Thymus (tissue), 14 donors: ENCODE results near the gene PTPRCAP. TPM values are rescaled to one million over a fixed set of nuclear protein-coding genes. Genes with fewer than 3 reads are reported as not detected.
"Not testable (repeated sequence)": the region's sequence is repeated elsewhere in the genome, so short reads cannot be mapped to it uniquely, and the experiment has no call there.

ENCODE experiments used
- DNase-seq, 9 donors: peaks; one replicate each; pipeline ENCODE4 v3.0.0-alpha.2; 2013; ENCODE audit warnings: low spot score in 9 of 9, low read depth in 6 of 9, missing footprints in 1 of 9
- H3K27ac ChIP-seq, 2 donors: one replicate each; pipeline ENCODE4 v1.5.1; 2013; ENCODE audit warnings: control low read depth in 1 of 2, low read depth in 1 of 2, low read length in 1 of 2, mild to moderate bottlenecking in 1 of 2, moderate library complexity in 1 of 2
- H3K27me3 ChIP-seq, 2 donors: one replicate each; pipeline ENCODE4 v1.5.1; 2013; ENCODE audit warnings: low read length in 1 of 2; ENCODE audit not compliant: control insufficient read depth in 2 of 2, insufficient read depth in 1 of 2
- H3K36me3 ChIP-seq, 2 donors: one replicate each; pipeline ENCODE4 v1.5.1; 2013; ENCODE audit warnings: low read length in 1 of 2, mild to moderate bottlenecking in 1 of 2, moderate library complexity in 1 of 2; ENCODE audit not compliant: control insufficient read depth in 2 of 2, insufficient read depth in 2 of 2
- H3K4me1 ChIP-seq, 2 donors: one replicate each; pipeline ENCODE4 v1.5.1; 2013; ENCODE audit warnings: low read length in 2 of 2; ENCODE audit not compliant: control insufficient read depth in 2 of 2, insufficient read depth in 2 of 2
- H3K4me3 ChIP-seq, 2 donors: one replicate each; pipeline ENCODE4 v1.5.1; 2013; ENCODE audit warnings: low read length in 2 of 2, control low read depth in 1 of 2, mild to moderate bottlenecking in 1 of 2
- H3K9me3 ChIP-seq, 2 donors: one replicate each; pipeline ENCODE4 v1.5.1; 2013; ENCODE audit warnings: low read length in 1 of 2, mild to moderate bottlenecking in 1 of 2; ENCODE audit not compliant: control insufficient read depth in 2 of 2, insufficient read depth in 1 of 2
- WGBS: extraction: QIAGEN DNeasy Blood & Tissue Kit; methylation state at CpG from one replicate; pipeline ENCODE4 v1.1.7; 2013; 5-methylcytosine and 5-hydroxymethylcytosine counted together
- long read RNA-seq, 10 donors: transcript quantifications; one replicate each; lab custom pipeline, GENCODE V29; 2026
- polyA plus RNA-seq: library from polyadenylated mRNA; stranded (reverse); fragments of 200-250 nt; gene quantifications from one replicate; pipeline ENCODE4 v1.2.3, GENCODE V29; 2013
- total RNA-seq: library from RNA; stranded (reverse); fragments of 120-200 nt; gene quantifications from one replicate; pipeline ENCODE4 v1.2.4, GENCODE V29; 2013
- donor health status: healthy.

The PTPRCAP gene
- total RNA-seq (198 TPM), polyA plus RNA-seq (151 TPM)
- long read RNA-seq, donor 1, transcript PTPRCAP-201 (2 exons, 1,292 nt): major isoform, 24 of 24 reads
- long read RNA-seq, donor 1, partial matches to known transcripts: 0 of 24 reads
- long read RNA-seq, donor 1, other reads (novel, unspliced or antisense): 0 of 24 reads
- long read RNA-seq, donor 2: 0 reads
- long read RNA-seq, donor 3, transcript PTPRCAP-201 (2 exons, 1,292 nt): major isoform, 425 of 438 reads
- long read RNA-seq, donor 3, partial matches to known transcripts: 0 of 438 reads
- long read RNA-seq, donor 3, other reads (novel, unspliced or antisense): 13 of 438 reads
- long read RNA-seq, donor 4, transcript PTPRCAP-201 (2 exons, 1,292 nt): major isoform, 139 of 139 reads
- long read RNA-seq, donor 4, partial matches to known transcripts: 0 of 139 reads
- long read RNA-seq, donor 4, other reads (novel, unspliced or antisense): 0 of 139 reads
- long read RNA-seq, donor 5, transcript PTPRCAP-201 (2 exons, 1,292 nt): major isoform, 306 of 315 reads
- long read RNA-seq, donor 5, partial matches to known transcripts: 0 of 315 reads
- long read RNA-seq, donor 5, other reads (novel, unspliced or antisense): 9 of 315 reads
- long read RNA-seq, donor 6, transcript PTPRCAP-201 (2 exons, 1,292 nt): major isoform, 117 of 117 reads
- long read RNA-seq, donor 6, partial matches to known transcripts: 0 of 117 reads
- long read RNA-seq, donor 6, other reads (novel, unspliced or antisense): 0 of 117 reads
- long read RNA-seq, donor 7, transcript PTPRCAP-201 (2 exons, 1,292 nt): major isoform, 128 of 128 reads
- long read RNA-seq, donor 7, partial matches to known transcripts: 0 of 128 reads
- long read RNA-seq, donor 7, other reads (novel, unspliced or antisense): 0 of 128 reads
- long read RNA-seq, donor 8, transcript PTPRCAP-201 (2 exons, 1,292 nt): major isoform, 100 of 100 reads
- long read RNA-seq, donor 8, partial matches to known transcripts: 0 of 100 reads
- long read RNA-seq, donor 8, other reads (novel, unspliced or antisense): 0 of 100 reads
- long read RNA-seq, donor 9, transcript PTPRCAP-201 (2 exons, 1,292 nt): major isoform, 148 of 148 reads
- long read RNA-seq, donor 9, partial matches to known transcripts: 0 of 148 reads
- long read RNA-seq, donor 9, other reads (novel, unspliced or antisense): 0 of 148 reads
- long read RNA-seq, donor 10, transcript PTPRCAP-201 (2 exons, 1,292 nt): major isoform, 182 of 182 reads
- long read RNA-seq, donor 10, partial matches to known transcripts: 0 of 182 reads
- long read RNA-seq, donor 10, other reads (novel, unspliced or antisense): 0 of 182 reads

- Histone ChIP-seq H3K4me3 (peak within 1 kb of the TSS; percentile 91 to 96), H3K4me1 (peaks cover 54 to 82% of the 10 kb centered on the region in 2 donors)
- WGBS: 3% methylated on average over 26 of the region's 26 CpGs
Observed at GRCh38 chr11:67437082-67437808, at the start of gene PTPRCAP. Gene PTPRCAP (minus strand): TSS chr11:67437682. CDS start chr11:67437619, 63 bp downstream.

DNA sequence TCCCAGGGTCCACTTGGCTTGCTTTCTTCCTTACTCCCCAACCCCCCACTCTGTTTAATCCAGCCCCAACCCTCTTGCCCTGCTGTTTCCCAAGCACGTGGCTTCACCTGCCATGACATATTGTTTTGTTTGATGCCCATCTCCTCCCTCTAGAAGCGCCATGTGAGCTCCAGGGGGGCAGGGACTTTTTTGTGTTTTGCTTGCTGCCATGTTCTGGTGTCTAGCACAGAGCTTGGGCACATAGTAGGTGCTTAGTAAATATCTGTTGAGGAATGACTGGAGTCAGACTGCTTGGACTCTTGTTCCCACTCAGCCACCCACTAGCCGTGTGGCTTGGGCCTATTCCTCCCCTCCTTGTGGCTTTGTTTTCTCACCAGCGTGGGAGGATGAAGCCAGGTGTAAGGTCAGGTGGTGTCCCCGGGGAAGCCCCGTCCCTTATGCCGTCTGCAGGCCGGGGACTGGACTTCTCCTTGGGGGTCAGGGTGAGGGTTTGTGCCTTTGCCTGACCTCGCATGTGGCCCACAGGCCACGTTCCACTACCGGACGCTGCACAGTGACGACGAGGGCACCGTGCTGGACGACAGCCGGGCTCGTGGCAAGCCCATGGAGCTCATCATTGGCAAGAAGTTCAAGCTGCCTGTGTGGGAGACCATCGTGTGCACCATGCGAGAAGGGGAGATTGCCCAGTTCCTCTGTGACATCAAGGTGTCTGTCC, 49.2 kb upstream of the PTPRCAP start:
- WGBS: 87% methylated on average over 20 of the region's 20 CpGs
- H3K36me3 ChIP-seq: peaks cover 43 to 54% of the 10 kb centered on the region in 2 donors
- H3K27me3 ChIP-seq: no peaks in the 10 kb centered on the region
- H3K4me1 ChIP-seq: peaks cover 17 to 53% of the 10 kb centered on the region in 2 donors
- H3K9me3 ChIP-seq: peaks cover 0 to 9% of the 10 kb centered on the region in 2 donors
- no peak for DNase-seq
- H3K4me3 ChIP-seq: no peak overlapping the region
- H3K27ac ChIP-seq: peak overlapping the region; percentile 1 to 70

More at GRCh38 chr11:67437082-67437808, at the start of gene PTPRCAP:
- H3K9me3 ChIP-seq: peaks cover 0 to 7% of the 10 kb centered on the region in 2 donors
- peak within 1 kb of the TSS; percentile 94 to 98 for H3K27ac ChIP-seq
- H3K27me3 ChIP-seq: no peaks in the 10 kb centered on the region
- DNase-seq: peak in 7 of 9 donors; percentile 59 to 90 (median 79)
- peaks cover 51 to 56% of the 10 kb centered on the region in 2 donors for H3K36me3 ChIP-seq

DNA sequence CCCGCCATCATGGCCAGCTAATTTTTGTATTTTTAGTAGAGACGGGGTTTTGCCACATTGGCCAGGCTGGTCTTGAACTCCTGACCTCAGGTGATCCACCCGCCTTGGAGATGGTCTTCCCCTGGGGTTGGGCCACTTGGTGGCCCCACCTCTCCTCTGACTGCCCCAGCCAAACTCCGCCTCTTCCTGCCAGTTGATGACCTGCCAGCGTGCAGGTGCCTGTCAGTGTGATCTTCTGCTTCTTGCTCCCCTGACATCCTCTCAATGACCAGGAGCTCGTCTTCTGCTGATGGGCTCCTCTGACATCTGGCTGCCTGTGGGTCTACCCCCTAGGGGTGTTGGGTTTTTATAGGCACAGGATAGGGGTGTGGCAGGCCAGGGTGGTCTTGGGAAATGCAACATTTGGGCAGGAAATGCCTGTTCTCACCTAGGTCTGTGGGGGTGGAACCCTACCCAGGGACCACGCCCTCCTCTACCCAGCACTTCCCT, 48.4 kb upstream of the PTPRCAP start:
- peaks cover 36 to 47% of the 10 kb centered on the region in 2 donors for H3K36me3 ChIP-seq
- H3K27me3 ChIP-seq, H3K4me3 ChIP-seq, H3K9me3 ChIP-seq: not testable (repeated sequence)
- DNase-seq: peak in 2 of 9 donors; percentile 40 to 63
- WGBS: 75% methylated on average over 7 of the region's 7 CpGs
- peaks cover 17 to 53% of the 10 kb centered on the region in 2 donors for H3K4me1 ChIP-seq
- H3K27ac ChIP-seq: peak overlapping the region; percentile 51 to 70

DNA sequence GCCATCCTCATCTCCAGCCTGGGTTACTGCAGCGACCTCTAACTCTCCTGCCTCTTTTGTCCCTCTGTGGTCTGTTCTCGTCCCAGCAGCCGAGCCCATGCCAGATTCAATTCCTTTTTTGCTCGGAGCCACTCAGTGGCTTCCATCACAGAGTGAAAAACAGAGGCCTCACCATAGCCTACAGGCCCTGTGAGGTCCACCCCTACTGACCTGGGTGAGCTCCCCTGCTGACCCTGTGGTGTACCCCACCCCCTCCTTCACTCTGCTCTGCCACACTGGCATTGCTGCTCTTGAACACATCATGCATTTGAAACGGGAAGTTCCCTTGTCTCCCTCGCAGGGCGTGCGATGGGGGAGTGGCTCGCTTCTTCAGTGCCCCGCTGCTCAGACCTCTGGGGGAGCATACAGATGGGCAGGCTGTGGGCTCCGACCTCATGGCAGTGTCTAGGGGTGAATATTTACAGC, 47.4 kb upstream of the PTPRCAP start:
- Histone ChIP-seq H3K36me3 (peaks cover 25 to 36% of the 10 kb centered on the region in 2 donors), H3K27ac (peak overlapping the region; percentile 93 to 100), H3K4me1 (peaks cover 17 to 53% of the 10 kb centered on the region in 2 donors), H3K27me3 (no peaks in the 10 kb centered on the region), H3K4me3 (peak overlapping the region; percentile 44 to 71), H3K9me3 (peaks cover 0 to 9% of the 10 kb centered on the region in 2 donors)
- 27% methylated on average over 11 of the region's 11 CpGs for WGBS
- peak in 2 of 9 donors; percentile 55 to 75 for DNase-seq

DNA sequence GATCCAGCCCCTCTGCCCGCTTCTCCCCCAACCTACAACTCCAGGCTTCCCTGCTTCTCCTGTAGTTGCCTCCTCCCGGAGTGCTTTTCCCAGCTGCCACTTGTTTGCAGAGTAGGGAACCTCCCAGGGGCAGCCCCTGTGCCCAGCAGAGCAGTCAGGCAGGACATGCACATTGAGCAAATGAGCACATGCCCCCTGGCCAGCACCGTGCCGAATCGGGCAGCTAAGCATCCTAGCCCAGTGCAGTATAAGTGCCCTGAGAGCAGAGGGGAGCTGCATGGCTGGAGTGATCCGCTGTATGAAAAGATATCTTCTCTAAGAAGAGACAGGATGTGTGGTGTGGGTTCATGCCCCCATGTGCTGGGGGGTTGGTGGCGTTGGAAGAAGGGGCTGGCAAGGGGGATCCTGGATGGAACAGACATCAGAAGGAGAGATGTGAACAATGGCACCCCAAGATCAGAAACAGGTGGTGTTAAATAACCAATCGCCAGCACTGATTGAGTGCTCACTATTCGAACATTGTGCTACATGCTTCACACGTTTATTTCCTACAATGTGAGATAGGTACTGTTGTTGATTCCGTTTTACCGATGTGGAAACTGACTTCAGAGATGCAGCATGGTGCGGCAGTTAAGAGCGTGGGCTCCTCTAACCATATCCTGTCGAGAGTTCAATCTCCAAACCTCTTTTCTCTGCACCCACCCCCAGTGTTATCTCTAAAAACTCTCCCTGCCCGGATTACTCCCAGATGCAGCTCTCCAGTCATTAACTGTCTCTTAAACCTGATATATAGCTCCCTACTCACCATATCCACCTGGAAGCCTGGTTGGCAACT, 46.6 kb upstream of the PTPRCAP start:
- Histone ChIP-seq H3K36me3 (peaks cover 17 to 28% of the 10 kb centered on the region in 2 donors), H3K4me3 (peak overlapping the region; percentile 44 to 71), H3K27ac (peak overlapping the region; percentile 93 to 100), H3K9me3 (peaks cover 0 to 9% of the 10 kb centered on the region in 2 donors), H3K4me1 (peaks cover 17 to 45% of the 10 kb centered on the region in 2 donors), H3K27me3 (no peaks in the 10 kb centered on the region)
- WGBS: 34% methylated on average over 16 of the region's 16 CpGs
- peak in 4 of 9 donors; percentile 67 to 91 (median 74) for DNase-seq

GRCh38 chr11:67482827-67483798, 45.6 kb upstream of the PTPRCAP start, which contains the start of gene AIP:
Gene AIP (plus strand): TSS chr11:67483026. CDS start chr11:67483159, 133 bp downstream.
- peaks cover 7 to 19% of the 10 kb centered on the region in 2 donors for H3K36me3 ChIP-seq
- peaks cover 0 to 9% of the 10 kb centered on the region in 2 donors for H3K9me3 ChIP-seq
- DNase-seq: peak; percentile 98 to 100 (median 99)
- peaks cover 17 to 44% of the 10 kb centered on the region in 2 donors for H3K4me1 ChIP-seq
- 10% methylated on average over 60 of the region's 60 CpGs for WGBS
- H3K4me3 ChIP-seq: peak within 1 kb of the TSS; percentile 44 to 71
- no peaks in the 10 kb centered on the region for H3K27me3 ChIP-seq
- peak within 1 kb of the TSS; percentile 93 to 100 for H3K27ac ChIP-seq
